ENCODE results near the gene FFAR2. TPM values are rescaled to one million over a fixed set of nuclear protein-coding genes. Genes with fewer than 3 reads are reported as not detected.
A peak's percentile ranks its signal among the peaks of the same experiment; 100 is the strongest.
"Not testable (repeated sequence)": the region's sequence is repeated elsewhere in the genome, so short reads cannot be mapped to it uniquely, and the experiment has no call there.

FFAR2 gene
- total RNA-seq, 1 experiment from 2014 or later = not detected

GRCh38 chr19:35455616-35456201, 7.7 kb downstream of the FFAR2 start:
- no peak for DNase-seq (ENCODE audit: low spot score)

DNA sequence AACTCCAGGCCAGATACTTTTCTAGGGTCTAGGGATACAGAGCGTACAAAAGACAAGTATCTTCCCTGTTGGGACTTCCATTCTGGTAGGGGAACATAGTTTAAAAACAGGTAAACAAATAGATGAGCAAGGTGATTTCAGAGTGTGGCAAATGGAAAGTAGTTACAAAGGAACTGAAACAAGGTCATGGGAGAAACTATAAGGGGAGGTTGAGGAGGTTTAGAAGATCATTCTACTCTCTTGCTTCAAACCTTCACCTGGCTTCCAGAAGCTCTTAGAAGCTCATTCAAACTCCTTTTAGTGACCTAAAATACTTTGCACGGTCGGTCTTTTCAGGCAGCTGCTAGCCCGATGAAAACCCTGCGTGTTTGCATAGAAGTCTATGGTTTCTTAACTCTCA, 9.1 kb downstream of the FFAR2 start:
- no peak for DNase-seq (ENCODE audit: low spot score)

- DNase-seq (ENCODE audit: low spot score) = no peak
These were observed 10.1 kb downstream of the FFAR2 start for GRCh38 chr19:35458192-35458591.

DNA sequence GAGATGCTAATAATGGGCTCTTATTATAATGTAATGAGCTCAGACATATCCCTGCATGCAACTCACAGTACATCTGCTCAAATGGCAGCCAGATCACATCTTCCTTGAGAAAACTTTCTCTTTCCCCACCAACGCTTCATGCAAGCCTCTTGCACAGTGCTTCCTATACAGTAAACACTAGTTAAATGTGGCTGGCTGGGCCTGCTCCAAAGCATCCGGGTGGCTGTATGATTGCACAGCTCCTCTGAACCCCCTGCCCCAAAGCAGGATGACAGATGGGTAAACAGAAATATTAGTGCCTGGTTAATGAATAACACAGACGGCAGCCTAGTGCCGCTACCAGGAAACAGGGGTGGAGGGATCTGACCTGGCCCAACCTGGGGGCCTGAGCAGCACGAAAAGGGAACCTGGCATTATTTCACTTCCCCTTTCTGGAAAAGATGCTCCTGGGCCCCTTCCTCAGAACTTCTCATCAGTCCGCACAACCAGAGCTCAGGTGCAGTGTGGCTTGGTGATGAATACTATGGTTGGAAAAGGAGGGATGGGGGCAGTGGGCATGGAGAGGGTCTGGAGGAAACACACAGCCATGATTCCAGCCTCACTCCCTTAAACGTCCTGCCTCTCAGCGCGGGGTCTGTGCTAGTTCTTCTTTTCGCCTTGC, 10.8 kb downstream of the FFAR2 start:
- no peak for DNase-seq (ENCODE audit: low spot score)

DNA sequence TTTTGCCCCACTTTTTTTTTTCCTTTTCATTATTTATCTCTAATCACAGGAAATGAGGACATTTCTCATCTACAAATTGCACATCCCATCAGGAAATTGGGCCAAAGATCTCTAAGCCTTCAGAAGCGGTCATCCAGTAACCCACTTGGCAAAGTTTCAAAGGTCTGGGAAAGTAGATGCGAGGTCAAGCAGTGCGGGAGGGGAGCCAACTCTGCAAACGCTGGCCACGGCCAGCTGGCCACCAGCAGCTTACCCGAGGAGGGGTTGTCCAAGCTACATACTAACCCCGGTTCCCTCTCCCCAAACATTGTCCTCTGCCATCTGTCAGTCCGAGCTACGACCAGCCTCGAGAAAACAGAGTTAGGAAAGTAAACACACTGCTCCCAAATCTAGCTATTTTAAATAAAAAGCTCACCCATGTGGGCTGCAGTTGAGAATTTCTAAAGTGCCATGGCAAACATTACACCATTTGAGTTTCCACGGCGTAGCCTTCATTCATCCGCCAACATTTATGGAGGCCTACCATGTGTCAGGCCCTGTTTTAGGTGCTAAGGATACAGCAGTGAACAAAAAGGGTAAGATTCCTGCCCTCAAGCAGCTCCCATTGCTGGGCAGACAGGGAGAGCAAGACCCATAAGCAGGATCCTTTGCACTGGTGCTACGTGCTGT, 11.5 kb downstream of the FFAR2 start:
- DNase-seq (ENCODE audit: low spot score) = no peak

GRCh38 chr19:35460608-35461007, 12.6 kb downstream of the FFAR2 start:
- DNase-seq (ENCODE audit: low spot score) = no peak

DNA sequence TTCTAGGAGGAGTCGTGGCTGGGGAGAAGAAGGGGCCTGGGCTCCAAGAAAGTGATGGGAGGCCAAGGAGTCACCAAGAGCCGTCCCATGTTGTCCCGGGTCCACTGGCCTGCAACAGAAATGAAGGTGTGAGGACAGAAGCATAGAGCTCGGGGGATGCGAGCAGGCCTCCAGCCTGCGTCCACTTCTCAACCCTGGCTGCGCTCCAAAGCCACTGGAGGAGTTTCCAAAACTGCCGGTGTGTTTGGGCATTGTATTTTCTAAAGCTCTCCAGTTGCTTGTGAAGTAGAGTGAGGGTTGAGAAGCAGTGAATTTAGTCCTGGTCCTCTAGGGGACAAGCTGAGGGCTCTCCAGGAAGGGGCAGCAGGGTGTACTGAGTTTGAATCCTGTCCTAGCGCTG, 13.0 kb downstream of the FFAR2 start:
- no peak for DNase-seq (ENCODE audit: low spot score)

- DNase-seq (ENCODE audit: low spot score) = not testable (repeated sequence)
These were observed 13.7 kb downstream of the FFAR2 start for GRCh38 chr19:35461788-35462187.

DNA sequence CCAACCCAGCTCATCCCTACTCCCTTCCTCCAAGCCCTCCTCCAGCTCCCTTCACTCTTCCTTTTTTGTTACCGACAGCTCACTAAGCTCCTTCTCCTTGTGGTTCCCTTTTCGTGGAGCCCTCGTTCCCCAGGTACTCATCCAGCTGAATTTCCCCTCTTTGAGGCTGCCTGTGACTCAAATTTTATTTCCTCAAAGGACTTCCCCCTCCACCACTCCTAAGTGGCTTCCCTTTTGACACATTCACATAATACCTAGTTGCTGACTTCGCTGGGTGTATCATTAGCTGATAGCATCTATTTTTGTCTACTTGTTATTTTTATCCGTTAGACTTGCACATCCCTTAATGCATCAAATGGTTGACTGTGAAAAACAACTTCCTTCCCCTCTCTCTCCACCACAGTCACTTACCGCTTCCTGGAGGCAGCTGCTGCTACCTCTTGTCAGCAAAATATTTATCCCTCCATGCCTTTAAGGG, 14.5 kb downstream of the FFAR2 start:
- no peak for DNase-seq (ENCODE audit: low spot score)

- not testable (repeated sequence) for DNase-seq (ENCODE audit: low spot score)
These were observed 14.9 kb downstream of the FFAR2 start for GRCh38 chr19:35462956-35463355.

GRCh38 chr19:35466259-35466658, 18.2 kb downstream of the FFAR2 start:
- DNase-seq (ENCODE audit: low spot score) = no peak

GRCh38 chr19:35468637-35469036, 20.6 kb downstream of the FFAR2 start:
- peak; percentile 68 for DNase-seq (ENCODE audit: low spot score)

GRCh38 chr19:35470128-35470527, 22.1 kb downstream of the FFAR2 start:
- DNase-seq (ENCODE audit: low spot score) = no peak

- DNase-seq (ENCODE audit: low spot score) = not testable (repeated sequence)
These were observed 23.0 kb downstream of the FFAR2 start for GRCh38 chr19:35471075-35471474.

GRCh38 chr19:35471946-35472345, 23.9 kb downstream of the FFAR2 start:
- no peak for DNase-seq (ENCODE audit: low spot score)

- DNase-seq (ENCODE audit: low spot score) = no peak
These were observed 26.0 kb downstream of the FFAR2 start for GRCh38 chr19:35474104-35474503.

- DNase-seq (ENCODE audit: low spot score) = not testable (repeated sequence)
These were observed 26.5 kb downstream of the FFAR2 start for GRCh38 chr19:35474594-35474993.

- no peak for DNase-seq (ENCODE audit: low spot score)
These were observed 28.1 kb downstream of the FFAR2 start for GRCh38 chr19:35476149-35476548.

GRCh38 chr19:35478794-35479677, 31.0 kb downstream of the FFAR2 start:
- no peak for DNase-seq (ENCODE audit: low spot score)

DNA sequence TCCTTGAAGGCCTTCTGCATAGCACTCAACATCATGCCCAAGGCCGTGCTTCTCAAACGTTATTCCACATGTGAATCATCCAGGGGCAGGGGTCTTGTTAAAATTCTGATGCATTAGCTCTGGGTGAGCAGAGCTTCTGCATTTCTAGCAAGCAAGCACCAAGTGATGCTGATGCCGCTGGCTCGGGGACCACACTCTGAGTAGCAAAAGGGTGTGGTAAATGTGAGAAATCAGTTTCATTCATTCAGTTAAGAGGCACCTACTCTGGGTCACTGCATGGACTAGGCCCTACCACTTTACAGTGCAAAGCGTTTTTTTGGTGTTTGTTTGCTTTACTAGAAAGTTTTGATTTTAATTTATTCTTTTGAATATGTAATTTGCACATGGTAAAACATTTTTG, 35.0 kb downstream of the FFAR2 start:
- no peak for DNase-seq (ENCODE audit: low spot score)

DNA sequence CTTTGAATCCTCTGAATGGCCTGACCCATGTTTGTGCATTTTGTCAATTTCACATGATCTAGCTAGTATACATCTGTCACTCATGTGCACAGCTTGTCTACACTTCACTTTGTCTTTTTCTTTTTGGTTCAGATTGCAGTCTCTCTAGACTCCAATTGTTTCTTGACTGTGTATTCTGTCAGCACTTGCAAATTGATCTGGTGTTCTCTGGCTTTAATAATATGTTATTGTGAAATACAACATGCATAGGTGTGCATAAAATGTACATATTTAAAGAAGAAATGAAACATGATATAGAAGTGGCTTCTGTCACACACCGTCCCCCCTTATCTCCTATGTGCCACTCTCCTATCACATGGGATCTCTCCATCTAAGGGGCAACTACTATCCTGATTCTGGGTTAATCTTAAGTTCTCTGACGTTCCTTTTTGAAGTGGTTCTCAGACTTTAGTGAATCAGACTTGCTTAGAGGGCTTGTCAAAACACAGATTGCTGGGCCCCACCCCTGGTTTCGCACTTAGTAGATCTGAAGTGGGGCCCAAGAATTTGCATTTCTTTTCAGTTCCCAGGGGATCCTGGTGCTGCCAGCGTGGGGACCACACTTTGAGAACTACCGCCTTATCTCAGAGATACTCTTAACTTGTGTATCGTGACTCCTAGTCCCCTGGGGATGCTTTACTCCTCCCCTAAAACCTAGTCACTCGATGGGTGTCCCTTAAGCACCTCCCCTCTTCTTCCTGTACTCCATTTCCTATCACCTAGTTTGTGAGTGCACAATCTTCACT, 36.4 kb downstream of the FFAR2 start:
- DNase-seq (ENCODE audit: low spot score) = no peak

Data from H4 (cell line).